Activated CD4-positive, alpha-beta T cell treated with anti-CD3 and anti-CD28 coated beads, Interleukin-2, Interleukin-6, amounts not matched to agents 100 ng/mL and 50 ng/mL, durations not matched to agents 16 hours and 8 hours (primary cell): ENCODE measurements around the gene RAPGEF4.
A peak's percentile ranks its signal among the peaks of the same experiment; 100 is the strongest.

Experiments
- DNase-seq: peaks from one replicate; pipeline ENCODE4 v3.0.0-alpha.2; 2020

The RAPGEF4 gene

GRCh38 chr2:173048897-173049661 is 313.4 kb downstream of the RAPGEF4 start:
- peak; percentile 82 for DNase-seq

- no peak for DNase-seq
Measured at GRCh38 chr2:173049831-173050230, 314.2 kb downstream of the RAPGEF4 start.

GRCh38 chr2:173050684-173051083 is 315.0 kb downstream of the RAPGEF4 start:
- DNase-seq: no peak

- DNase-seq: no peak
Measured at GRCh38 chr2:173051463-173052215, 316.0 kb downstream of the RAPGEF4 start.

GRCh38 chr2:173053043-173053699 is 317.5 kb downstream of the RAPGEF4 start:
- no peak for DNase-seq

- no peak for DNase-seq
Measured at GRCh38 chr2:173054466-173054865, 318.8 kb downstream of the RAPGEF4 start.

- DNase-seq: no peak
Measured at GRCh38 chr2:173056705-173057364, 321.2 kb downstream of the RAPGEF4 start.

- no peak for DNase-seq
Measured at GRCh38 chr2:173058097-173058496, 322.5 kb downstream of the RAPGEF4 start.

- DNase-seq: no peak
Measured at GRCh38 chr2:173058673-173059072, 323.0 kb downstream of the RAPGEF4 start.

GRCh38 chr2:173059292-173059691 is 323.6 kb downstream of the RAPGEF4 start:
- no peak for DNase-seq

GRCh38 chr2:173059971-173060461 is 324.4 kb downstream of the RAPGEF4 start:
- DNase-seq: no peak

GRCh38 chr2:173062801-173063200 is 327.2 kb downstream of the RAPGEF4 start:
- no peak for DNase-seq

GRCh38 chr2:173064151-173064805 is 328.6 kb downstream of the RAPGEF4 start:
- DNase-seq: no peak

- DNase-seq: no peak
Measured at GRCh38 chr2:173066887-173067676, 331.4 kb downstream of the RAPGEF4 start.

- no peak for DNase-seq
Measured at GRCh38 chr2:173075056-173075780, 339.6 kb downstream of the RAPGEF4 start.

GRCh38 chr2:173075781-173076580 is 340.3 kb downstream of the RAPGEF4 start, which contains the start of gene MAP3K20:
MAP3K20 (plus strand) TSS chr2:173075846; CDS start chr2:173091032, 15,186 bp downstream.
- peak; percentile 68 for DNase-seq

GRCh38 chr2:173076581-173077345 is 341.1 kb downstream of the RAPGEF4 start:
- DNase-seq: peak; percentile 34

GRCh38 chr2:173077506-173078177 is 342.0 kb downstream of the RAPGEF4 start:
- DNase-seq: no peak
